Esophagus squamous epithelium (tissue), 5 donors: ENCODE data around the gene TVP23C. TPM values are rescaled to one million over a fixed set of nuclear protein-coding genes. Genes with fewer than 3 reads are reported as not detected.

Source experiments
- DNase-seq: peaks from one replicate; lab custom pipeline; 2025; lab: John Stamatoyannopoulos, UW
- H3K27ac ChIP-seq, 4 donors: fragments of 200-600 bp; sonication (generic); one replicate each; pipeline ENCODE4 v1.5.1; 2016 to 2019; ENCODE audit warnings: mild to moderate bottlenecking in 1 of 4
- H3K27me3 ChIP-seq, 4 donors: fragments of 200-600 bp; sonication (generic); 1 replicate in 3 of 4; 2 replicates in 1 of 4; pipeline versions ENCODE4 v1.5.1 to v1.6.0; 2017 to 2021; ENCODE audit warnings: antibody characterized with exemption in 1 of 4
- H3K36me3 ChIP-seq, 3 donors: fragments of 200-600 bp; sonication (generic); one replicate each; pipeline ENCODE4 v1.5.1; 2016 to 2019
- H3K4me1 ChIP-seq, 3 donors: fragments of 200-600 bp; sonication (generic); one replicate each; pipeline ENCODE4 v1.5.1; 2017 to 2019
- H3K4me3 ChIP-seq, 4 donors: fragments of 200-600 bp; sonication (generic); 1 replicate in 3 of 4; 2 replicates in 1 of 4; pipeline ENCODE4 v1.5.1; 2016 to 2019; ENCODE audit warnings: mild to moderate bottlenecking in 2 of 4, moderate library complexity in 1 of 4
- H3K9me3 ChIP-seq, 3 donors: fragments of 200-600 bp; sonication (generic); one replicate each; pipeline ENCODE4 v1.5.1; 2016 to 2019
- POLR2A ChIP-seq, 4 donors: fragments of 450-650 bp; IDR thresholded peaks; one replicate each; pipeline ENCODE4 v1.6.1; 2017; ENCODE audit warnings: antibody characterized with exemption in 4 of 4, mild to moderate bottlenecking in 4 of 4, moderate library complexity in 3 of 4
- WGBS, 2 donors: methylation state at CpG; one replicate each; pipeline ENCODE4 v1.1.5; 2018; 5-methylcytosine and 5-hydroxymethylcytosine counted together
- intact Hi-C: fragments of 100-400 bp; cut with DNase I; formaldehyde crosslinking; loops from one replicate; pipeline ENCODE4 v1.15.0; 2022
- total RNA-seq, 4 donors: library from RNA; depleted of rRNA; stranded (reverse); fragments of >200 nt; gene quantifications; one replicate each; pipeline ENCODE4 v1.1.0, GENCODE V29; 2016
- TF ChIP-seq, protein P1 (sequence below), 6 experiments: fragments of 450-650 bp in 4 of 6; fragments of 200-600 bp in 2 of 6; sonication (generic) in 2 of 6; IDR thresholded peaks; one replicate each; pipeline ENCODE4 v1.5.1; 2016 to 2019; ENCODE audit warnings: antibody characterized with exemption in 6 of 6, mild to moderate bottlenecking in 4 of 6, moderate library complexity in 4 of 6
- donor health status: DM: yes; HTN: yes; CAD: no.

TVP23C gene
- total RNA-seq, 4 donors from 2014 or later = 4.2 to 27.1 (median 18.5) TPM

DNA sequence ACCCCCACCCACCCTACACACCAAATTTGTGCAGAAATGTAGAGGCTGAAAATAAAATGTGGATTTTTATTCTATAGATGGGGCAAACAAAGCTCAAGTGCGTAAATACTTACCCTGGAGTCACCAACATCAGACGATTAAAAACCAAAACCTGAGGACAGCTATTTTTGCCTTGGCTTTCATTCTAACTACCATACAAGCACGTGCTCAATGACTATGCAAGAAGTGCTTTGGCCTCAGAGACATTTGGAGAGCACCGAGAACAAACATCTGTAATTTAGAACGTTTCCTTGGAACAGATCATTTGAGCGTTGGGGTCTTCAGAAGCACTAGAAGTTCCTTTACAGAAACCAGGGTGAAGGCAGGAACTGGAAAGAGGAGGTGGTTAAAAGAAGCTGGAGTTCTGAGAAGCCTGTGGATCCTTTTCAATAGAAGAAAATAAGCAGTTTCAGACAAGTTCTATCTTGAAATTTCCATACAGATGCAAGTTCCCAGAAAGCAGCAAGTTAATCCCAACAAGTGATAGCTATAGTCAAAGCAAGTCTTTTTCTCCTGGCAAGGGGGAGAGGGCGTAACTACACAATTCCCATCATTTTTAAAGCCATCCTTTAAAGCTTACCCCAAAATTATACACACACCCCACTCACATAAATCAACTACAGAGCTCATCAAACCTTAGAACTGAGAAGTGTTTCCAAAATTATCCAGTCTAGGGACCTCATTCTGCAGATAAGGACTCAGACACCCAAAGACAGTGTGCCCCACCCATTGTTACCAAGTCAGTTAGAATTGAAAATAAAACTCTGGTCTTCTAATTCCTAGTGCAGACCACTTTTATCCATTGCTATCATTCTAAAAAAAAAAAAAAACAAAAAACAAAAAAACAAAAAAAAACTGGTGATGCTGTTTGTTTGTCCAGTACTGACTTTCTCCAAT, 66.3 kb downstream of the TVP23C start:
- DNase-seq = no peak
- H3K36me3 ChIP-seq = peaks cover 0 to 14% (median 0%) of the 10 kb centered on the region in 3 donors
- H3K27me3 ChIP-seq = no peaks in the 10 kb centered on the region
- H3K27ac ChIP-seq = peak overlapping the region in 3 of 4 donors; percentile 7 to 49 (median 9)
- no peaks in the 10 kb centered on the region for H3K9me3 ChIP-seq
- H3K4me3 ChIP-seq = no peak overlapping the region
- WGBS, 2 donors = 46 to 49% methylated on average over 7 of the region's 7 CpGs
- H3K4me1 ChIP-seq = peaks cover 0 to 33% (median 4%) of the 10 kb centered on the region in 3 donors
- intact Hi-C loops = no loop called here
- TF ChIP-seq, protein P1, sequence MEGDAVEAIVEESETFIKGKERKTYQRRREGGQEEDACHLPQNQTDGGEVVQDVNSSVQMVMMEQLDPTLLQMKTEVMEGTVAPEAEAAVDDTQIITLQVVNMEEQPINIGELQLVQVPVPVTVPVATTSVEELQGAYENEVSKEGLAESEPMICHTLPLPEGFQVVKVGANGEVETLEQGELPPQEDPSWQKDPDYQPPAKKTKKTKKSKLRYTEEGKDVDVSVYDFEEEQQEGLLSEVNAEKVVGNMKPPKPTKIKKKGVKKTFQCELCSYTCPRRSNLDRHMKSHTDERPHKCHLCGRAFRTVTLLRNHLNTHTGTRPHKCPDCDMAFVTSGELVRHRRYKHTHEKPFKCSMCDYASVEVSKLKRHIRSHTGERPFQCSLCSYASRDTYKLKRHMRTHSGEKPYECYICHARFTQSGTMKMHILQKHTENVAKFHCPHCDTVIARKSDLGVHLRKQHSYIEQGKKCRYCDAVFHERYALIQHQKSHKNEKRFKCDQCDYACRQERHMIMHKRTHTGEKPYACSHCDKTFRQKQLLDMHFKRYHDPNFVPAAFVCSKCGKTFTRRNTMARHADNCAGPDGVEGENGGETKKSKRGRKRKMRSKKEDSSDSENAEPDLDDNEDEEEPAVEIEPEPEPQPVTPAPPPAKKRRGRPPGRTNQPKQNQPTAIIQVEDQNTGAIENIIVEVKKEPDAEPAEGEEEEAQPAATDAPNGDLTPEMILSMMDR (IDR thresholded peaks at IDR 0.05) = no peak
- TF ChIP-seq POLR2A (IDR thresholded peaks at IDR 0.05) = no peak

DNA sequence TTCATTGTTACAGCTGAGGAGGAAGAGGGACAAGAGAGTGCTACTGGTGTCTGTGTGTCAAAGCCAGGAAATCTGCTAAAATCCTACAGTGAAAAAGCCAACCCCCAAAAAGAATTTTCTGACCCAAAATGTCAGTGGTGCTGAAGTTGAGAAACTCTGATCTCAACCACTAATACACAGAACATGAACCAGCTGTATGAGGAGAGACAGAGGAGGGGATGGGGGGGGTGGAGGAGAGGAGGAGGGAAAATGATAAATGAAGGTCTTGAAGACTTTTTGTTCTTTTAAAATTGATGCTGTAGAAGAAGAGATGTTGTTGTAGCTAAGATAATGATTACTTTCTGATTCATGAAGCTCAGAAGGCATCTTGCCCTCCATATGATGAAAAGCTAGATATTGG, 68.5 kb downstream of the TVP23C start:
- H3K9me3 ChIP-seq = no peaks in the 10 kb centered on the region
- H3K4me1 ChIP-seq = peaks cover 0 to 41% (median 7%) of the 10 kb centered on the region in 3 donors
- no peak for TF ChIP-seq POLR2A (IDR thresholded peaks at IDR 0.05)
- TF ChIP-seq, protein P1 (IDR thresholded peaks at IDR 0.05) = no peak
- no peak overlapping the region for H3K4me3 ChIP-seq
- peaks cover 0 to 19% (median 0%) of the 10 kb centered on the region in 3 donors for H3K36me3 ChIP-seq
- peak overlapping the region in 3 of 4 donors; percentile 29 to 49 (median 47) for H3K27ac ChIP-seq
- no peaks in the 10 kb centered on the region for H3K27me3 ChIP-seq
- intact Hi-C loops = no loop called here
- DNase-seq = no peak

DNA sequence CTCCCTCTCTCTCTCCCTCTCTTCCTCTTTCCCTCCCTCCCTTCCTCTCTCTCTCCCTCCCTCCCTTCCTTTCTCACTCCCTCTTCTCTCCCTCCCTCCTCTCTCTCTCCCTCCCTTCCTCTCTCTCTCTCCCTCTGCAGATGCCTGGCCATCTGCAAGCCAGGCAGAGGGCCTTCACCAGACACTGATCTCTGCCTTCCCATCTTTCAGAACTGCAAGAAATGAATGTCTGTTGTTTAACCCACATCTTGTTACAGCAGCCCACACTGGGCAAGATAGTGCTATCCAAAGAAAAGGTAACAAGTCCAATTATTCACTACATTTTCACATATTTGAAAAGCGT, 69.6 kb downstream of the TVP23C start:
- H3K9me3 ChIP-seq = no peaks in the 10 kb centered on the region
- no peaks in the 10 kb centered on the region for H3K27me3 ChIP-seq
- intact Hi-C loops = no loop called here
- H3K27ac ChIP-seq = no peak overlapping the region
- no peak for DNase-seq
- 0% methylated on average over 1 of the region's 1 CpG for WGBS, 2 donors
- no peak overlapping the region for H3K4me3 ChIP-seq
- H3K4me1 ChIP-seq = peaks cover 0 to 41% (median 7%) of the 10 kb centered on the region in 3 donors
- TF ChIP-seq, protein P1 (IDR thresholded peaks at IDR 0.05) = no peak
- no peak for TF ChIP-seq POLR2A (IDR thresholded peaks at IDR 0.05)
- H3K36me3 ChIP-seq = peaks cover 0 to 14% (median 0%) of the 10 kb centered on the region in 3 donors

DNA sequence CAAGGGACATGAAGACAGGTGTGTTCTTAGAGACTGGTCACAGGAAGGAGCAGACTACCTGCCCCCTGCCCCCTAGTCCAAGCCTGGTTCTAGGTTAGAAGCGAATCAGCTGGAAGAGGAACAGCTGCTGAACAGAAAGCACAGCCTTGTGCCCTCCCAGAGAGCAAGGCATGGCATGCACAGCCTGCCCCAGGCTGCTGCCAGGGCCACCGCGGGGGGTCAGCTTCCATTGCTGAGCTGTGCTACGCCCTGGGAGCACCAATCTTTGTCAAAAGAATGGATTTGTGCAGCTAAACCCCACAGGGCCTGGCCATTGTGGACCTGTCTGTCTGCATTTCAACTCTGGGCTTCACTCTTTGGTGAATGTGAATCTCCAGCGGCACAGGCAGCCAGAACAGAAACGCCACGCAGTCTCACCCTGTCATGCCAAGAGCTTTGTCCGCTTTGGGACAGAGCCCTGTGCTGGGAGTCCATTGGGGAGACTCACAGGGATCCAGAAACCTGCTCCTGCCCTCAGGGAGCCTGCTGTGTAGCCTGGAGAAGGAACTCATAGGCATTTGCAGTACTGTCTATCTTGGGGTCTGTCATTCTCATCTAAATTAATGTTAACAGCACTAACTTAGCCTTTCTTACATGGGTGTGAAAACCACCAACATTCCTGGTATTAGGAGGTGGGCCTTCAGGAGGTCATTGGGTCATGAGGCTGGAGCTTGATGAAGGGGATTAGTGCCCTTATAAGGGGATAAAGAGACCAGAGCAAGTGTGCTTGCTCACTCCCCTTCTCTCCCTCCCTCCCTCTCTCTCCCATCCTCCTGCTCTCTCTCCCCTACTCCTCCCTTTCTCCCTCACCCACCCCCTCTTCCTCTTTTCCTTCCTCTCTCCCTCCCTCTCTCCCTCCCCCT, 70.2 kb downstream of the TVP23C start:
- intact Hi-C loops = no loop called here
- Histone ChIP-seq H3K4me3 (no peak overlapping the region), H3K4me1 (peaks cover 0 to 41% (median 7%) of the 10 kb centered on the region in 3 donors), H3K9me3 (no peaks in the 10 kb centered on the region), H3K27ac (no peak overlapping the region), H3K36me3 (peaks cover 0 to 9% (median 0%) of the 10 kb centered on the region in 3 donors), H3K27me3 (no peaks in the 10 kb centered on the region)
- no CpG with 5 or more reads among the region's 8 CpGs for WGBS, 2 donors
- no peak for DNase-seq
- TF ChIP-seq, protein P1 (IDR thresholded peaks at IDR 0.05) = no peak
- TF ChIP-seq POLR2A (IDR thresholded peaks at IDR 0.05) = no peak
